Measurements from ENCODE around the gene MFSD12. TPM values are rescaled to one million over a fixed set of nuclear protein-coding genes. Genes with fewer than 3 reads are reported as not detected.

The MFSD12 gene
- total RNA-seq, 1 experiment from 2014 or later, result 60.6 TPM

Other genes with a start within 250 kb of the MFSD12 start
- gene NFIC, start 191.0 kb downstream of the MFSD12 start, total RNA-seq (2022), result 5.1 and 5.5 TPM in 2 replicates
- 1.2 and 1.7 TPM in 2 replicates for gene SMIM24, start 77.1 kb downstream of the MFSD12 start, total RNA-seq (2022)
- gene SMIM44, start 74.1 kb downstream of the MFSD12 start, total RNA-seq (2022), result not detected in 2 replicates
- 17.4 and 18.3 TPM in 2 replicates for gene DOHH, start 56.9 kb downstream of the MFSD12 start, total RNA-seq (2022)
- 58.1 and 59.1 TPM in 2 replicates for gene FZR1, start 51.3 kb downstream of the MFSD12 start, total RNA-seq (2022)
- gene TEKTIP1, start 18.4 kb downstream of the MFSD12 start, total RNA-seq (2022), result 1.5 and 1.9 TPM in 2 replicates
- gene HMG20B, start 15.4 kb upstream of the MFSD12 start, total RNA-seq (2022), result 33.9 and 34.5 TPM in 2 replicates
- not detected in 2 replicates for gene GIPC3, start 27.9 kb upstream of the MFSD12 start, total RNA-seq (2022)
- 0.11 TPM in 1 of 2 replicates, not detected in the other for gene TBXA2R, start 49.3 kb upstream of the MFSD12 start, total RNA-seq (2022)
- gene CACTIN, start 69.2 kb upstream of the MFSD12 start, total RNA-seq (2022), result 32.2 and 33.9 TPM in 2 replicates
- 24.5 and 27.0 TPM in 2 replicates for gene PIP5K1C, start 142.9 kb upstream of the MFSD12 start, total RNA-seq (2022)
- 79.3 and 83.6 TPM in 2 replicates for gene TJP3, start 150.8 kb upstream of the MFSD12 start, total RNA-seq (2022)
- gene APBA3, start 204.1 kb upstream of the MFSD12 start, total RNA-seq (2022), result 22.1 and 23.5 TPM in 2 replicates
- 46.4 and 54.5 TPM in 2 replicates for gene MRPL54, start 205.1 kb upstream of the MFSD12 start, total RNA-seq (2022)
- gene RAX2, start 214.6 kb upstream of the MFSD12 start, total RNA-seq (2022), result not detected in 2 replicates
- 0.29 and 0.72 TPM in 2 replicates for gene MATK, start 228.8 kb upstream of the MFSD12 start, total RNA-seq (2022)